Germinal center (tissue), 1 donor: Measurements from ENCODE around the gene MCTP1.
"Not testable (repeated sequence)": the region's sequence is repeated elsewhere in the genome, so short reads cannot be mapped to it uniquely, and the experiment has no call there.

Experiments used
- DNase-seq: peaks from one replicate; pipeline ENCODE4 v3.0.0; 2012; ENCODE audit warnings: mixed read lengths, low spot score

Gene MCTP1

DNA sequence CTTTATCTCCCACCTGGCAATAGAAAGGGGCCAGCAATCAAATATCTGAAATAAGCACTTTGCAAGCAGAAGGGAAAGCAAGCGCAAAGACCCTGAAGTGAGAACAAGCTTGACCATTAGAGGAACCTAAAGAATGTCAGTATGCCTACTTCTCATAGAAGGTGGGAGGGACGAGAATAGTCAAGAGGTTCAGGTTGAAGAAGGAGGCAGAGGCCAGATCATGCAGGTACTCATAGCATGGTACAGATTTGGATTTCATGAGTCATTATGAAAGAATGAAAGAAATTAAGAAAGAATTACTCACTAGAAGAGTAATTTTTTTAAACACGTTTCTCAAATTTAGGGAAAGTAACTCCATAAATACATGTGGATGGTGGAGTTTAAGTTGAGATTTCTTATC lies 33.7 kb downstream of the MCTP1 start:
- no peak for DNase-seq

DNA sequence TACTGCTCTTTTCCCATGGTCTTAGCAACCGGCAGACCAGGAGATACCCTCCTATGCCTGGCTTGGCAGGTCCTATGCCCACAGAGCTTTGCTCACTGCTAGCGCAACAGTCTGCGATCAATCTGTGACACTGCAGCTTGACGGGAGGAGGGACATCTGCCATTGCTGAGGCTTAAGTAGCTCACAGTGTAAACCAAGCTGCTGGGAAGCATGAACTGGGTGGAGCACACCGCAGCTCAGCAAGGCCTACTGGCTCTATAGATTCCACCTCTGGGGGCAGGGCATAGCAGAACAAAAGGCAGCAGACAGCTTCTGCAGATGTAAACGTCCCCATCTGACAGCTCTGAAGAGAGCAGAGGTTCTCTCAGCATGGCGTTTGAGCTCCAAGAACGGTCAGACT lies 40.4 kb downstream of the MCTP1 start:
- DNase-seq, result no peak

DNA sequence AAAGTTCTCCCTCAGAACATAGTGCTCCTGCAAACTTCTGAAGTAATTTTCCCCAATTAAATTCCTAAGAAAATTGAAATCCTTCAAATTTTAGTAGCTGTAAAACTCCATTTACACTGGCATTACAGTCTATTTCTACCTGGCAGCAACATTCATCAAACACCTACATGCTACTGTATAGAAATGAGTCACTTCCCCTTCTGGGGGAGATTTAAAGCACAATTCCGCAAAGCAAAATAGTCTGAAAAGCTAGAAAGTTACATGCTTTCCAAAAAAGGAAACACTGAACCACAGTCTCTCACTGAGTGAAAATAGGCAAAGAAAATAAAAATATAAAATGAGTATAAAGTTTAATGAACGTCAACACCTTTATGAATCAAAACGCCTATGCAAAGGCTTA lies 43.3 kb downstream of the MCTP1 start:
- no peak for DNase-seq

DNA sequence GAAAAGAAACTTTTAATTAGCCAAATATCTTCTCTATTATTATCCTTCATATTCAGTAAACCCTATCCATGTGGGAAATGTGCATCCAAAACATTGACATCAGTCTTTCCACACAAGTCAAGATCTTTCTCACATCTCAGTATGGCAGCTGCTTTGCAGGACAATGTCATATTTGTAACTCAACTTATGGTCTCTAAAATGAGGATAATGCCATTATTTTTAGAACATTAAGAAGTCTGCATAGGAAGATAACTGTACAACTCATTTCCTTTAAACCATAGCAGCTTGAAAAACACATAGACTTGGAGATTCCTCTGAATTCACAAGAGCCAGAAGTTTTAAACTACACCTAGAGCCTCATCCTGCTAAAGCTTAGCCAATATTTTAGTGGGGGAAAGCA lies 43.7 kb downstream of the MCTP1 start:
- DNase-seq, result no peak

DNA sequence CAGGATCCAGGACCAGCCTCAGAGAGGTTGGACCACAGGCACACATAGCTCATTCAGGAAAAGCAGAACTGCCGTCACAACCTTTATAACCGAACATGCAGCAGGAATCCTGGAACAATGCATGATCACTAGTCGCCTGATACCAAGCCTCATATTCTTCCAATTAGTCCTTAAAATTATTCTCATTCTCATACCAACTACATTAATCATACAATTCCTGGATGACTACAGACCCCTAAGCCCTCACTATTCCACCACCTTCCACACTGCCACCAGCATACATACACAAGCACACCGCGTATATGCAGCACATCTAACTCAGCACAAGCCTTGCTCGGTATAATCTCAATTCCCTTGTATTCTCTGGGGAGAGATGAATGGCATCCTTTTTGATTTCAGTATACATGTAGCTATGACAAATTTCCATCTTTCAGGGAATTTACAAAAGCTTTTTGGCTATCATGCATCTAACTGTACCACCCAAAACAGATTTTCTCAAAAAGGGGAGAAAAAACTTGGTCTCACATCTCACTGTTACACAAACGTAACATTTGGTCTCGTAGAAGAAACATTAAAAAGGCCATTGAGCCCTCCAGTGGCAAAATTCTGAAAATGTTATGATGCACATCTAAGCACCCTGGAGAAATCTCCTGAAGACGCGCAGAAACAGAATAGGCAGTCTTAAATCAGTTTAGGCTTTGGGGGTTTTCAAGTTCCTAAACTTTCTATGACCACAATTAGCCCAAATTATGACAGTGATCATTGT lies 46.2 kb downstream of the MCTP1 start:
- no peak for DNase-seq

DNA sequence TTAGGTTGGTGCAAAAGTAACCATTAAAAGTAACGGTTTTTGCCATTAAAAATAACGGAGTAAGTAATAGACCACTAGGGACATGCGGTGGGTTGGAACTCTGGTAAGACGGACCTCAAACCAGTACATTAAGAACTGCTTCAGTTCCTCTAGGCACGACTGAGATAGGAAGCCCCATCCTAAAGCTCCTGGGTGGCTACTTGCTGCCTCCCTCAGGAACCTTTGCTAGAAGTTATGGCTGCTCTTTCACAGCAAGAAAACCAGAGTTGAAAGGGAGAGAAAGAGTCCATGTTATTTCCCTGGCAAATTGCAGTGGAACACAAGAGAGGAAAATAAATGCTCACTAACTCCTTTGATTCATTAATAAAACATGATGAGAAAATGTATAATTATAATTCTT lies 47.6 kb downstream of the MCTP1 start:
- DNase-seq, result no peak

DNA sequence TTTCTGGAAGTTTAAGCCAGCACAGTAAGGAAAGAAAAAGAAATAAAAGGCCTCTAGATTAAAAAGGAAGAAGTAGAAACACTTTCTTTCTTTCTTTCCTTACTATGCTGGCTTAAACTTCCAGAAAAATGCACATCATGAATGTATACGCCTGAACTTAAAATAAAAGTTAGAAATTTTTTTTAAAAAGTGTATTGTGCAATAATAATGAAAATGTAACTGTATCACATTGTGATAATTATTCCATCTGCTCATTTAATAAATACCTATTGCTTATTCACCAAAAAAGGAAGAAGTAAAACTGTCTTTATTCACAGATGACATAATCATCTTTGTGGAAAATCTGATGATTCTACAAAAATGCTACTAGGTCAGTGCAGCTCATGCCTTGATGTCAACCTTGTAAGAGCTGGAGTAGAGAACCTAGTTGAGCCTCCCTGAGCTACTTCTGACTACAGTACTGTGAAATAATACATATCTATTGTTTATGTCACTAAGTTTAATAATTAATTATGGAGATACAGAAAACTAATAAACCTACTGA lies 49.4 kb downstream of the MCTP1 start:
- DNase-seq, result no peak

DNA sequence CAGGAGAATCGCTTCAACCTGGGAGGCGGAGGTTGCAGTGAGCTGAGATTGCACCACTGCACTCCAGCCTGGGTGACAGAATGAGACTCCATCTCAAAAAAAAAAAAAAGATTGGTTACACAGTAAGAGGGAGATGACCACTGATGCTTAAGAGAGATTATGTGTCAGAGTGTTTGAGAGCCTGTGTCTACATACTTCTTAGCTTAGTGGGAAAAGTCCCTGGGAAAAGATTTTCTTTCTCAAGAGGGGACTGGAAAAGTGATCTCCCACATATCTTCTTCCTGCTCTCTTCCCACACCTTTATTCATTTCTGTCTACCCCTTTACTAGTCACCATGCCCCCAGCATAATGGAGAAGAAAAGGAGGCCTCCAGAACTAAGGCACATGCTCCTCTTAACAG lies 55.2 kb downstream of the MCTP1 start:
- no peak for DNase-seq

DNA sequence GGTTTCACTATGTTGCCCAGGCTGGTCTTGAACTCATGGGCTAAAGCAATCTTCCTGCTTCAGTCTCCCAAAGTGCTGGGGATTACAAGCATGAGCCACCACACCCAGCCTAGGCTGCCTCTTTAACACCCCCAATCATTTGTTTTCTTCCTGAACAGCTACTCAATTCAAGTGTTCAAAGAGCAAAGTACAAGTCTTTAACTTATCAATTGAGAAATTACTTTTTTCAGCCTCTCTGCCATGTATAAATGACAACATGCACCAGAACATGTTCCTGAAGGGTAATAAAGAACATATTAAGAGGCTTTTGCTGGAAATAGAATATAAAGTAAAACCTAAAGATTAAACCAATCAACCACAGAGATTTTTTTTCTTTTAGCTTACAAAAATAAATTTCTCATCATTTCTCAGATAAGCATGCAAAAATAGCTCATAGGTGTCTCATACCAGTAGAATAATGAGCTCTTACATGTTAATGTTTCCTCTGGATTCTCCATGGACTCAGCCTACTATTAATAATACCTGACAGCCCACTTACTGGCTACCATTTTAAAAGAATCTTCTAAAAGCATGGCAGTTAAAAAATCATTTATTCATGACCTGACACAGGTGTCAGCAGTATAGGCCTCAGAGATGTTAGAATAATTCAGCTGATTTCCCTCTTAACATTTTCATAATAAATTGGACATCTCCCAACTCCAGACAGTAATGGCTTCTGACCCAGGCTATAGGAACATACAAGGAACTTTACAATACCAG lies 60.0 kb downstream of the MCTP1 start:
- no peak for DNase-seq

DNA sequence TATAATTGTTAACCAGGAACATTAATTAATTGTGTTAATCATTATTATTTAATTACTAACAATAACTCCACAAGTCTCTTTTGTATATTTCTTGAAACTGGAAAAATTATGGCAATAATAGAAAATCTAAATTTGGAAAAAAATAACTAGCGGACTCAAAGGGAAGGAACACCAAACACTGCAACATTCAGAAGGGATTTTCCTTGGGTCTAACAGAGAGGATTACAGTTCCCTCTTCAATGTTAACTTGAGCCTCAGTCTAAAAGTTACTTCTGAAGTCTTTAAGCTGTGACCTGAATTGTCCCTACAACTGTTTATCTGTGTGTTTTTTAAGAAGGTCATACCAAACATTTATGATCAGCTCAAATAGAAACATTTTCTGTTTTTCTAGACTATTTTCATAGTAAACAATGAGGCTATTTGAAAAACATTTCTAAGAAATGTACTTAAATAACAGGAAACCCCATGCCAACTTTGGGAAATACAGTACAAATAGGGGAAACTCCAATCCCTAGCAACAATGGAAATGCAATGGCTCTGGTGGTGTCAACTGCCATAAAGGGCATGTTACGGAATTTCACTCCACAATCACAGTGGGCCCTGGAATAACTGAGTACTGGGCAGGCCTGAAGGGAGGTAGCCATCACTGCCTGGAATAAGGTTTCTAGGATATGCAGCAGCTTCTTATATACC lies 61.2 kb downstream of the MCTP1 start:
- DNase-seq, result no peak

DNA sequence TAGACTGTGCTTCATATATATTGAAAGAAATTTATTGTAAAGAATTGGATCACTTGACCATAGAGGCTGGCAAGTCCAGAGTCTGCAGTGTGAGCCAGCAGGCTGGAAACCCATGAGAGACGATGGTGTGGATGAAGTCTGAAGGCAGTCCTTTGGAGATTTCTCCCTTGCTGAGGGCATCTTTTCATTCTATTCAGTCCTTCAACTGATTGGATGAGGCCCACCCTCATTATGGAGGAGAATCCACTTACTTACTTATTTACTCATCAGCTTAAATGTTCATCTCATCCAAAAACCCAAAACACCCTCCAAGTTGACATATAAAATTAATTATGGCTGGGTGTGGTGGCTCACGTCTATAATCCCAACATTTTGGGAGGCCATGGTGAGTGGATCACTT lies 62.1 kb downstream of the MCTP1 start:
- no peak for DNase-seq

DNA sequence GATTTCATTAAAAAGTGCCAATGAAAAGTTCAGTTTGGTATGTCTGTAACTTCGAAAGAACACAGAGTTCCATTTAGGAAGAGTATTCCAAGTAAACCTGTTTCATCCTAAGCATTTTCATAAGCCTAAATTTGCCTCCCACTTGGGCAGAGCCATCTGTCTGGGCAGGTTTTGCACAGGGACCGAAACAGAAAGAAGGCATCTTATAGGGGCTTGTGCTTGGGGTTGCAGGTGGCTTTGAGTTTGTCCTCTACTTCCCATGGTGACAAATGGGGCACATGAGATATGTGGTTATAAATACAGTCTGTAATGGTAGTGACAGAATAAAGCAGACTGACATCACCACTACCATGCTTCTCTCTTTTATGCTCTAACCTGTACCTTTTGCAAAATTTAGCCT lies 63.7 kb downstream of the MCTP1 start:
- DNase-seq, result no peak

DNA sequence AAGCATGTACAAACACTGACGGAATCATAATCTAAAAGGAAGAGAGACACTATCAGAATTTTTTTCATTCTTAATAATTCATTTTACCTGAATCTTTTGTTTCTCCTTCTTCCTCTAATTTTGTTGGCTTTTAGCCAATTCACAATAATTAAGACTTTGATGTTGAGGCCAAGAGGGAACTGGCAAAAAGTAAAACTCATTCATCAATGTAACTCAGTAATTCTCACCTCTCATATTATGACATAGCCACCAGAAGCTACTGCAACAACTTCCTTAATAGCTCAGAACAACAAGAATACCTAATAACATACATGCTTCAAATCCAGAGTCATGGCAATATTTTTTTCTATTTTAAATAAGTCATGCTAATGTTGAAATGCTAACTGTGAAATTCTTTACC lies 64.5 kb downstream of the MCTP1 start:
- DNase-seq, result no peak

DNA sequence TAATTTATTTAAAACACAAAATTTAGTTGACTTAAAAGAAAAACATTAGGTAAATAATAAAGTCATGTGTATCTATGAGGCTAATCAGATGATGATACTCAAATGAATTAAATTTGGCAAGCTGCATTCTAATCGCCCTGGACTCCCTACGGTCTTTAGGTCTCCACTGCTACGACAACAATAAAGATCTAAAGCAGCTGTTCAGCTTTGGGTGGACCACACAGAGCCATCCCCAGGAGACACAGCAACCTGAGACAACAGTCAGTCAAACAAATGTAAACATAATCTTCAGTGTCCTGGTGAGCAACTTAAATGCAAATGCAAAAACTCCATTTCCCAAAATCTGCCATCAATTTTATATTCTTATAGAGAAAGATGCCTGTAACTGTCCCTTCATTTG lies 65.5 kb downstream of the MCTP1 start:
- no peak for DNase-seq

DNA sequence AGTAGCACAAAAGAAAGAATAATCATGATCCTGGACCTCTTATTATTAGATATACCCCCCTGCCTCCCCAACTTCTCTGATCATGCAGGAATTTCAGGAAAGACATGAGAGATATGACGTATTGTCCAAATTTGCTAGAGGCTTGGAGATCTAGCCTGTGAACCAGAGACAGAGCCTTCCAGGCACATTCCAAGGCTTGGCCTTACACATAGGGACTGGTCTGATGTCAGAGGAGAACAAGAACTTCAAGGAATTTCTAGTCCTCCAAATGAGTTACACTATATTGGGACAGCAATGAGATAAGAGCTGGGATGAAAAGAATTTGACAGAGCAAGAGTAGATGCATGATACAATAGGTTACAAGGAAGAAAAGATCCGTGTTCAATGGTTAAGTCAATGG lies 67.0 kb downstream of the MCTP1 start:
- no peak for DNase-seq

DNA sequence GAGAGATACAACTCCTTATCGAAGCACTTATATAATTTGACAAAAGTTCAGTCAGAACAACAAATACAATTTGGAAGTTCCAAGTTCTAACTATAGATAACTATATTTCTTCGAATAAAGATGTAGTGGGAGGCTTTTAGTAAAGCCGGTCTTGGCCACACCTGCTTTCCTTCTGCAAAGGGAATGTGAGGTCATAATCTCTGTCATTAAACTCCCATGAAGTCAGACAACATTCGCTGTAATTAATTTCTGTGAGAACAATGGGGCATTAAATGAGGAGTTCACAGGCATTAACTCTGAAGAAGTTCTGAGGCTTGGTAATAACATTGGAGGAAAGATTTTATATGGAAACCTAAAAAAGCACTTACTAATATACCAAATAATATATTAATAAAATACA lies 67.5 kb downstream of the MCTP1 start:
- no peak for DNase-seq

DNA sequence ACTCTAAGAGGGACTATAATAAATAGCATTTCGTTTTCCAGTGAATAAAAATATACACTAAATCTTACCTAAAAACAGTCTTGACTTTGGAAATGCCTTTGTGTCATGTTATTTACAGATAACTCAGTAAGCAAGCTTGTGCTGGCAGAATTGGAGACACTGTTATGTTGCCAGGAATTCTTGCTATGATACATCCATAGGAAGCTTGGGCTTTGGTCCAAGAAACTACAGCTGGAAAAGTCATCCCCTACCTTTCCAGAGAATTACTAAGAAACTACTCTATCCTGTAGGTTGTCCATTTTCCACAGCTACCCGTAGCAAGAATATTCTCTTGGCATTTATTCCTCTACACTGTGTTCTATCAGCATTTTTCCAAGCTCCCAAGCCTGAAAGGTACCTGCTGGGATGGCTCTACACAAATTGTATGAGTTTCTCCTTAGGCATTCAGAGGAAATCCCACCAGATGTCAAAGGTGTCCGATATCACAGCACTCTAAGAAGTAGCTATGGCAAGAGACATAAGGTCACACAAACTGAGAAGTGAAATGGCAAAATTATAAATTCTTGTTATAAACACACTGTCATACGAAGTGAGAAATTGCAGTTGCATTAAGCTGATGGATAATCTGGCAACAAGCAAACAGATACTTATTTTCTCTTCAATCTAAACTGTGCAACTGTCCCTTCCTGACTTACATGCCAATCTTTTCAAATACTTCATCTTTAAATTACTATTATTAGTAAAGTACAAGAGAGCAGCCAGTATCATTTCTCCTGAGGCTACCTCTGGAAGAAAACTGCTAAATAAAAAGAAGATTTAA lies 68.5 kb downstream of the MCTP1 start:
- no peak for DNase-seq

DNA sequence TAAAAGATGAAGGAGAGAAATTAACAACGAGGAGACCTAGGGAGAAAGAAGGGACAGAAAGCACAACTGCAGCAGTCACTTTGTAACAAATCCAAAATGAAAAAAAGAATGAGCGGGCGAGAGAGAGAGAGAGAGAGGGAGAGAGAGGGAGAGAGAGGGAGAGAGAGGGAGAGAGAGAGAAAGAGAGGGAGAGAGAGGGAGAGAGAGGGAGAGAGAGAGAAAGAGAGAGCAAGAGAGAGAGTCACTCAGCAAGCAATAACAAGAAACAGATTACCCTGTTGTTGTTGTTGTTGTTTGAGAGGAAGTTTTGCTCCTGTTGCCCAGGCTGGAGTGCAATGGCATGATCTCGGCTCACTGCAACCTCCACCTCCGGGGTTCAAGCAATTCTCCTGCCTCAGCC lies 77.1 kb downstream of the MCTP1 start:
- DNase-seq, result not testable (repeated sequence)

DNA sequence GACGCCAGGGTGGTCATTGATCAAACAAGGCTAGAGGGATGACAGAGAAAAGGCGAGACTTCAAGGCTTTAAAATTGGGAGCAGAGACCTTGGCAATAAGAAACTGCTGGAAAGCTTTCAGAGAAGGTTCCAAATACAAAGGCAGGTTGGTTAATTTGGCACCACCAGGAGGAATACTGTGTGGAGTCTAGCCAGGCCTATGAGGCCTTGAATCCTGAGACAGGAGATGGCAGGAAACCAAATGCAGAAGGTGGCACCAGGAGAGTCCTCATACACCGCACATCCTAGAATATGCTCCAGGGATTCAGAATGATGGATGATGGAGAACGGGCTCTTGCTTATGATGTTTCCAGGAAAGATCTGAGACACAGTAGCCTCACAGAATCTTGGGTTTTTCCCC lies 90.0 kb downstream of the MCTP1 start:
- no peak for DNase-seq

DNA sequence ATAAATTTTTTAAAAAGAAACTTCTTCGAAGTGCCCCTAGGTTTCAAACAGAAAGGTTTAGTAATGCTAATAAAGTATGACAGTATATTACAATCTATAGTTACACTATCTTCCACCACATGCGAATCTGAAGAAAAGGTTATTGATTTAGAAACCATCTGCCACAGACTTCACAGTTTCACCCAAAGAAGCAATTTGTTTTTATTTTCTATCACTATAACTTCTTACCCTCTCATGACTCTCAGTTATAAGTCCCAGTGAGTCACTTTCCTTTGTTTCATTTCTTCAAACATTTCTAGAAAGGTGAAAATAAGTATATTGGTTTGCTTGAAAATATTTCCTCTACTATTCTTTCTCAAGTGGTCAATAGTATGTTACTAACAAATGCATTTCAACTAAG lies 93.6 kb downstream of the MCTP1 start:
- DNase-seq, result no peak

DNA sequence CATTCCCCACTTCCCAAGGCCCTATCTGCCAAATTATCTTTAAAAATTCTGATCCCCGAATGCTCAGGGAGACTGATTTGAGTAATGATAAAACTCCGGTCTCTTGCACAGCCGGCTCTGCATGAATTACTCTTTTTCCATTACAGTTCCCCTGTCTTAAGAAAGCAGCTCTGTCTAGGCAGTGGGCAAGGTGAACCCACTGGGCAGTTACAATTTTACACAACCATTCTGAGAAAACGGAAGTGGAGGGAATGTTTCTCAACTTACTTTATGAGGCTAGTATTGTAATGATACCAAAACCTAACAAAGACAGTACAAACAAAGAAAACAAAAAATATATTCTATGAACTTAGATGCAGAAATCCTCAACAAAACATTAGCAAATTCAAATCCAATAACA lies 100.0 kb downstream of the MCTP1 start:
- DNase-seq, result no peak

DNA sequence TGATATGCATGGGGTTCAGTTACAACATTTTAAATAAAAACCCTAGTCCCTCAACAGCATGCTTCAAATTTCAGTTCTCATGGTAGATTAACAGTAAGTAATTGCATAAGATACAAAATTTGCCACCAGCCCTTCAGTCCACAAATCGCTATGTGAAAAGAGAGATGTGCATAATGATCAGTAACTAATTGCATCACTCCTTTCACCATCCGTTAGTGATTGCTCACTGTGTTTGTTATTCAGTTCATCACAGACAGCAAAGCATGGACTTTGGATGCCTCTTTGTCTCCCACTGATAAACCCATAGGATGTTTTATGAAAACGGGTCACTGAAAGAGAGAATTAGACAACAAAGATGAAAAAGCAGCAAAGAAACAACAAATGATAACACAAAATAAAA lies 103.2 kb downstream of the MCTP1 start:
- DNase-seq, result no peak
